AG09319 (cell line): Measurements from ENCODE around the gene CCDC188.

Source experiments
- DNase-seq: peaks from one replicate; pipeline ENCODE4 v3.0.0-alpha.2; 2010; ENCODE audit warnings: low read depth; ENCODE audit errors: extremely low read depth
- CTCF ChIP-seq: IDR thresholded peaks from 2 replicates; pipeline ENCODE4 v1.5.1; 2011; ENCODE audit warnings: low read depth, mild to moderate bottlenecking, inconsistent platforms, low read length, moderate library complexity

CCDC188 gene

GRCh38 chr22:20179455-20180244 lies 28.8 kb upstream of the CCDC188 start:
- no peak for DNase-seq
- no peak for TF ChIP-seq CTCF

GRCh38 chr22:20178915-20179227 lies 28.0 kb upstream of the CCDC188 start:
- no peak for TF ChIP-seq CTCF
- DNase-seq: no peak

- TF ChIP-seq CTCF: no peak
- no peak for DNase-seq
Measured at GRCh38 chr22:20178075-20178914, 27.4 kb upstream of the CCDC188 start.

GRCh38 chr22:20177217-20177911 lies 26.5 kb upstream of the CCDC188 start:
- no peak for TF ChIP-seq CTCF

GRCh38 chr22:20176421-20177085 lies 25.7 kb upstream of the CCDC188 start:
- no peak for TF ChIP-seq CTCF
- DNase-seq: no peak

More at GRCh38 chr22:20177217-20177911, 26.5 kb upstream of the CCDC188 start:
- no peak for DNase-seq

- peak; percentile 27 for TF ChIP-seq CTCF
- DNase-seq: peak; percentile 30
Measured at GRCh38 chr22:20175597-20175900, 24.7 kb upstream of the CCDC188 start.
